GM12892 (cell line): ENCODE results near the gene MGAT3.

Experiments used
- POLR2A ChIP-seq: IDR thresholded peaks from 2 replicates; pipeline ENCODE4 v1.6.1; 2011; ENCODE audit warnings: low read depth, low read length, control low read depth
- TAF1 ChIP-seq: IDR thresholded peaks from 2 replicates; pipeline ENCODE4 v1.6.1; 2011; ENCODE audit warnings: low read depth, mild to moderate bottlenecking, control low read depth, low read length, borderline replicate concordance

GRCh38 chr22:39498802-39499201 is 42.0 kb downstream of the MGAT3 start:
- TF ChIP-seq POLR2A: no peak
- TF ChIP-seq TAF1: no peak
